Measurements from ENCODE around the gene TBC1D22A. TPM values are rescaled to one million over a fixed set of nuclear protein-coding genes. Genes with fewer than 3 reads are reported as not detected.

Gene TBC1D22A
- total and polyA plus RNA-seq, 9 of the 15 experiments (the other 6 are each of a cell fraction or from before 2014, with no cell fraction given) = 0.20 to 11.5 (median 5.2) TPM

DNA sequence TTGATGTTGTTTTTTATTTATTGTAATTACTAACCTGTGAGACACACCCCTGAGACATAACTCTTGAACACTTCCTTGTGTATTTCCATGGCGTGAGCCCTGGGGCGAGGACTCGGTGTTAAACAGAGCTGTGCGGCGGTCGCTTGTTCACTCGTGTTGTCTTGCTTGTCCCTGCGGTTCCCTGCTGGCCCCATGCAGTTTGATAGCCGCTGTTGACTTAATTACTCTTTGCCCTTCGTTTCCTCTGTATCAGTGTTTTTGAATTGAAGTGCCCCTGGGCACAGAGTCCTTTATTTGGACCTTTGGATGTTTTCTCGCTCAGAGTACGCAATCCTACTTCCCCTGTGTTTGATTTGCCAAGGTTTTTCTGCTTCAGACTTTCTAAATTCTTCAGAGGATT, 52.7 kb downstream of the TBC1D22A start:
- WGBS (ENCODE audit: insufficient coverage, low coverage, missing lambda C conversion rate) = 87% methylated on average over 12 of the region's 12 CpGs
- intact Hi-C loops (cut with micrococcal nuclease) = no loop called here
- H3K4me1 ChIP-seq (replicated peaks in 1 of 2; ENCODE audit: control insufficient read depth in 2 of 2, insufficient read depth in 2 of 2, low read length in 2 of 2) = peaks cover 8 to 14% of the 10 kb centered on the region in 2 experiments; a peak in 4 of 5 replicates
- H3K4me2 ChIP-seq (ENCODE audit: insufficient read depth, low read length) = no peak overlapping the region
- no peak overlapping the region for H3K27ac ChIP-seq (ENCODE audit: extremely low read depth, low read depth, low read length)
- H3K4me3 ChIP-seq = no peak overlapping the region
- H3K9me1 ChIP-seq (ENCODE audit: control insufficient read depth, insufficient read depth, low read length) = no peaks in the 10 kb centered on the region
- BruUV-seq (replicated peaks) = no TSS peak
- no peaks in the 10 kb centered on the region for H3K9me3 ChIP-seq (replicated peaks; ENCODE audit: control insufficient read depth, insufficient read depth, low read depth, low read length)
- no peaks in the 10 kb centered on the region for H3K27me3 ChIP-seq (ENCODE audit: control insufficient read depth in 2 of 2, insufficient read depth in 2 of 2, low read length in 2 of 2)
- in situ Hi-C loops (cut with MboI) = no loop called here
- H3K9ac ChIP-seq (ENCODE audit: insufficient read depth in 1 of 2, low read depth in 2 of 2, low read length in 2 of 2) = no peak overlapping the region
- ATAC-seq (no peak), DNase-seq (ENCODE audit: extremely low read depth in 1 of 4, low spot score in 3 of 4) (no peak), FAIRE-seq (no peak)
- ChIA-PET CTCF (ENCODE audit: low intra/inter-chr PET ratio) (no interaction called here), POLR2A (interaction anchor here (1.3 kb wide), 1 partner anchor 12 kb away, joined by 4 read pairs; no protein-coding TSS in a partner anchor)
- H3K79me2 ChIP-seq (ENCODE audit: control insufficient read depth, insufficient read depth, low read length) = no peaks in the 10 kb centered on the region
- H3K36me3 ChIP-seq (ENCODE audit: control insufficient read depth, insufficient read depth, low read length) = no peaks in the 10 kb centered on the region
- peaks cover 13% of the 10 kb centered on the region; the same call in 1 of the 2 replicates for H4K20me1 ChIP-seq (replicated peaks; ENCODE audit: control insufficient read depth, insufficient read depth, low read length)
- no peak overlapping the region for H2AFZ ChIP-seq (ENCODE audit: low read depth, low read length)
- TF ChIP-seq, protein P1, sequence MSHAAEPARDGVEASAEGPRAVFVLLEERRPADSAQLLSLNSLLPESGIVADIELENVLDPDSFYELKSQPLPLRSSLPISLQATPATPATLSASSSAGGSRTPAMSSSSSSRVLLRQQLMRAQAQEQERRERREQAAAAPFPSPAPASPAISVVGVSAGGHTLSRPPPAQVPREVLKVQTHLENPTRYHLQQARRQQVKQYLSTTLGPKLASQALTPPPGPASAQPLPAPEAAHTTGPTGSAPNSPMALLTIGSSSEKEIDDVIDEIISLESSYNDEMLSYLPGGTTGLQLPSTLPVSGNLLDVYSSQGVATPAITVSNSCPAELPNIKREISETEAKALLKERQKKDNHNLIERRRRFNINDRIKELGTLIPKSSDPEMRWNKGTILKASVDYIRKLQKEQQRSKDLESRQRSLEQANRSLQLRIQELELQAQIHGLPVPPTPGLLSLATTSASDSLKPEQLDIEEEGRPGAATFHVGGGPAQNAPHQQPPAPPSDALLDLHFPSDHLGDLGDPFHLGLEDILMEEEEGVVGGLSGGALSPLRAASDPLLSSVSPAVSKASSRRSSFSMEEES (CRISPR knock-in tag; IDR thresholded peaks at IDR 0.05) = no peak
- TF ChIP-seq, protein P2, sequence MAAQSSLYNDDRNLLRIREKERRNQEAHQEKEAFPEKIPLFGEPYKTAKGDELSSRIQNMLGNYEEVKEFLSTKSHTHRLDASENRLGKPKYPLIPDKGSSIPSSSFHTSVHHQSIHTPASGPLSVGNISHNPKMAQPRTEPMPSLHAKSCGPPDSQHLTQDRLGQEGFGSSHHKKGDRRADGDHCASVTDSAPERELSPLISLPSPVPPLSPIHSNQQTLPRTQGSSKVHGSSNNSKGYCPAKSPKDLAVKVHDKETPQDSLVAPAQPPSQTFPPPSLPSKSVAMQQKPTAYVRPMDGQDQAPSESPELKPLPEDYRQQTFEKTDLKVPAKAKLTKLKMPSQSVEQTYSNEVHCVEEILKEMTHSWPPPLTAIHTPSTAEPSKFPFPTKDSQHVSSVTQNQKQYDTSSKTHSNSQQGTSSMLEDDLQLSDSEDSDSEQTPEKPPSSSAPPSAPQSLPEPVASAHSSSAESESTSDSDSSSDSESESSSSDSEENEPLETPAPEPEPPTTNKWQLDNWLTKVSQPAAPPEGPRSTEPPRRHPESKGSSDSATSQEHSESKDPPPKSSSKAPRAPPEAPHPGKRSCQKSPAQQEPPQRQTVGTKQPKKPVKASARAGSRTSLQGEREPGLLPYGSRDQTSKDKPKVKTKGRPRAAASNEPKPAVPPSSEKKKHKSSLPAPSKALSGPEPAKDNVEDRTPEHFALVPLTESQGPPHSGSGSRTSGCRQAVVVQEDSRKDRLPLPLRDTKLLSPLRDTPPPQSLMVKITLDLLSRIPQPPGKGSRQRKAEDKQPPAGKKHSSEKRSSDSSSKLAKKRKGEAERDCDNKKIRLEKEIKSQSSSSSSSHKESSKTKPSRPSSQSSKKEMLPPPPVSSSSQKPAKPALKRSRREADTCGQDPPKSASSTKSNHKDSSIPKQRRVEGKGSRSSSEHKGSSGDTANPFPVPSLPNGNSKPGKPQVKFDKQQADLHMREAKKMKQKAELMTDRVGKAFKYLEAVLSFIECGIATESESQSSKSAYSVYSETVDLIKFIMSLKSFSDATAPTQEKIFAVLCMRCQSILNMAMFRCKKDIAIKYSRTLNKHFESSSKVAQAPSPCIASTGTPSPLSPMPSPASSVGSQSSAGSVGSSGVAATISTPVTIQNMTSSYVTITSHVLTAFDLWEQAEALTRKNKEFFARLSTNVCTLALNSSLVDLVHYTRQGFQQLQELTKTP (IDR thresholded peaks at IDR 0.05; ENCODE audit: low read depth in 1 of 2, partially characterized antibody in 2 of 2) = no peak

Measured in K562 (cell line).